Activated gamma-delta T cell (primary cell): ENCODE results near the gene MAP4K2.

Experiments used
- DNase-seq: peaks from one replicate; lab custom pipeline; 2025; lab: John Stamatoyannopoulos, UW

The MAP4K2 gene

GRCh38 chr11:64767344-64768299 lies 35.4 kb downstream of the MAP4K2 start:
- no peak for DNase-seq

- no peak for DNase-seq
Measured at GRCh38 chr11:64766881-64767280, 36.1 kb downstream of the MAP4K2 start.

DNA sequence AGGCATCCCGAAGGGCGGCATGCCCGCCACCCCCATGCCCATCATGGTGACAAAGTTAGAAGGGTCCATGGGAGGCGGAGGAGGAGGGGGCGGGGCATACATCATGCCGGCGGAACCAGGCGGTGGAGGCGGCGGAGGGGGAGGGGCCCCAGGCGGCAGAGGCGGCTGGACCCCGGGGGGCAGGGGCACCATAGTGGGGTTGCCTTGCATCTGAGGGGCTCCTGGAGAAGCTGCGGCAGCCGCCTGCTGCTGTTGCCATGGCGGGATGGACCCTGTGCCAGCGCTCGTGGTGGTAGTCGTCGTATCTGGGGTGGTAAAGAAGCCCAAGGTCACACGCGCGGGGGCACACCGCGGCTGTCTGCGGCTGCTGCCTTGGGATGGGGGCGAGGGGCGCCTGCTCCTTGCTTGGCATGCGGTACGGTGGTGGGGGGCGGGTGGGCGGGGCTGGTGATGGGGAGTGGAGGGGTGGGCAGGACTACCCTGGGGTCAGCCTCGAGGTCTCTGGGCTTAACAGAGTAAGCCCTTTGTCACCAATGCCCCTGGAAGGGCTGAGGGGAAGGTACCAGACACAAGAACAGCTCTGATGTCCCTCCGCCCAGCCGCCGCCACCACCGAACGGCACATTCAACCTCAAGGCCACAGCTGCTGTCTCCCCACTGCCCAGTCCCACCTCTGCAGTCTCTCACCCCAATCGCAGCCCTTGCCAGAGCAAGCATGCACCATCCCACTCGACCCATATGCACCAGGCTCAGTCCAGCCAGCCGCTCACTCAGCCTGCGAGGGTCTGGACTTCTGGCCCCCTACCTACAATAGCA lies 37.0 kb downstream of the MAP4K2 start:
- no peak for DNase-seq

- no peak for DNase-seq
Measured at GRCh38 chr11:64765291-64765850, 37.6 kb downstream of the MAP4K2 start.

- DNase-seq: no peak
Measured at GRCh38 chr11:64764753-64765152, 38.3 kb downstream of the MAP4K2 start.

DNA sequence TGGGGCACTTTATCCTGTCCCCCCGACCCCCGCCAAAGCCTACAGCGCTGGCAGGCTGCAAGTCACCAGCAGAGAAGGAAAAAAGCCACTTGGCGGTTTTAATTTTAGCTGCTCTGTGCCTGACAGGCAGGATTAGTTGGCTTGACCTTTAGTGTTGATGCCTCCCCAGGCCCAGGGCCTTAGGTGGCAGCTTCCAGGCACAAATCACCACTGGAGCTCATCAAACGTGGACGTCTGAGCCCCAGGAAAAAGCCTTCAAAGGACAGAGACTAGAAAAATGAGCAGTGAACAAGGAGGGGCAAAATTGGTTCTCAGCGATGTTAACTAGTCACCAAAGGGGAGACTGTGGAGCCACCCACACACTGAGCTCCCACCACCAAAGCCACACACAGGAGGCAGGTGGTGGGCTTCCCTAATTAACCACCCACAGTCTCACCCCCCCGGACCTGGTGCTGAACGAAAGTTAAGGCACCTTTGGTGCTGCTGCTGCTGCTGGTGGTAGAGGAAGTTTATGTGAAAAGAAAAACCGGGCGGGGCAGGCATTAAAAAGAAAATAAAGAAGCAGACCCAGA lies 38.9 kb downstream of the MAP4K2 start:
- no peak for DNase-seq

DNA sequence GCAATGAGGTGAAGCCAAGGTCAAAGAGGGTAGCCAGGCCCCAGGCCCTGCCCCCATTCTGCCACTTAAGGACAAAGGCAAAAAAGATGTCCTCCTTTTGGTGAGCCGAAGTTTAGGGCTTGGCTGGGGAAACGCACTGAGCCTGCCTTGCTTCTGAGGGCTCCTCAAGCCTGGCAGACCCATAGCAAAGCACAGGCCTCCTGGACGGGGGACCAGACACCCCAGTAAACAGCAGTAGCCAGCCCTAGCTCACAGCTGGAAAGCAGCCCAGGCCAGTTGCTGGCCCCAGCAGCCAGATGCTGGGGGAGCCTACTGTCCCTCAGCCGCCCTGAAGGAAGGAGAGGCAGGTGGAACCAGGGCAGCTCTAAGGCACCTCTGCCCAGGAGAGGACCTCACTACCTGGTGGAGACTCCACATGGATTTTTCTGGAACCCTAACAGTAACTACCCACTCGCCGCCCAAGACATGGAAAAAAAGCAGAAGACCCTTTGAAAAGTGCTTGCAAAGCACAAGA lies 39.4 kb downstream of the MAP4K2 start:
- DNase-seq: no peak

DNA sequence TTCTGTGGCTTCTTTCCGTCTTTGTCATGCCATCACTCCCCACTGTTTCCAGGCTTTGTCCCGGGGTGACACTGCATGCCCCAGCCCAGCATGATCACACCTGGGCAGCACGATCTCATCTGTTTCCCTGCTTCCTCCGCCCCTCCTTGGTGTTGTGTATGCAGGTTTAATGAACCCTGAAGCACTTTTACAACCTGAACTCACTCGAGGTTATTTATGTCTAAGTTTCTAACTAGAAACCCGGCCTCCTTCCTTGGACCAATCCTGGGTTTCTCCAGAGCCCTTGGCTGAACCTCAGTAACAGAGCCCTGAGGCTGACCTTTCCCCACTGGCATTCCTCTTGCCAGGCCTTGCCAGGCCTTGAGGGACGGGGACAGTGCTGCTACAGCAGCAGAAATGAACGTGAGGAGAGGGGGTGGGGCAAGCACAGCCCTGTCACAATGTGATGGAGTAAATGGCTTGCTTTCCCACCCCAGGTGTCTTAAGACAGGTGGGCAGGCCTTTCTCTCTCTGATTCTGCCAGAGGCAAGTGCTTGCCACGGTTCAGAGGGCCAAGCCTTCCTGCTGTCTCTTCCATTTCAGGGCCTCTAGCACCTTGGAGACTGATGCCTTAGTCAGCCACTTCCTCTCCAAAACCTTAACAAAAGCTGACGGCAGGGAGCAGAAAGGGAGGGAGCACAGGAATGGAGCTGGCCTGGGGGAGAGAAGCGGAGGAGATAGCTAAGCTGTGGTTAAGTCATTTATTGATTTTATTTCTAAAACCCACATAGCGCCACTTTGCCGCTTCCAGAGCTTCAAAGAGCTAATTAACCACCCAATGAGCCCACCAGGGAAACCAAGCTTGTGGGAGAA lies 40.1 kb downstream of the MAP4K2 start:
- DNase-seq: no peak

DNA sequence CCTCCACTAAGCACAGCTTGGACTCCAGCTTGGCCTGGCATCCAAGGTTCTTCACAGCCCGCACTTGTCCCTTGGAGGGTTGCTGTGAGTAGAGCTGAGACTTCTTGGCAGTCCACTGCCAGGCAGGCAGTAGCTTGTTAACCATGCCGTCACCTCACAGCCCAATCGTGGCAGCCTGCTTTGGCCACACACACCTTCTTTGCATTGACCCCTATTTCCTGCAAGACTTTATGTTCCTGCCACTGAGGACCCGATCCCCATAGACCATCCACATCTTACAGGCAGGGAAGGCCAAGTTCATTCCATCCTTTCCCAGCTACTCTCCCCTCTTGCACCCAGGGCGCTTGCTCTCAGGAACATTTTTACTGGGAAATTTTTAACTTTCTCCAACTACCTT lies 40.7 kb downstream of the MAP4K2 start:
- DNase-seq: no peak

DNA sequence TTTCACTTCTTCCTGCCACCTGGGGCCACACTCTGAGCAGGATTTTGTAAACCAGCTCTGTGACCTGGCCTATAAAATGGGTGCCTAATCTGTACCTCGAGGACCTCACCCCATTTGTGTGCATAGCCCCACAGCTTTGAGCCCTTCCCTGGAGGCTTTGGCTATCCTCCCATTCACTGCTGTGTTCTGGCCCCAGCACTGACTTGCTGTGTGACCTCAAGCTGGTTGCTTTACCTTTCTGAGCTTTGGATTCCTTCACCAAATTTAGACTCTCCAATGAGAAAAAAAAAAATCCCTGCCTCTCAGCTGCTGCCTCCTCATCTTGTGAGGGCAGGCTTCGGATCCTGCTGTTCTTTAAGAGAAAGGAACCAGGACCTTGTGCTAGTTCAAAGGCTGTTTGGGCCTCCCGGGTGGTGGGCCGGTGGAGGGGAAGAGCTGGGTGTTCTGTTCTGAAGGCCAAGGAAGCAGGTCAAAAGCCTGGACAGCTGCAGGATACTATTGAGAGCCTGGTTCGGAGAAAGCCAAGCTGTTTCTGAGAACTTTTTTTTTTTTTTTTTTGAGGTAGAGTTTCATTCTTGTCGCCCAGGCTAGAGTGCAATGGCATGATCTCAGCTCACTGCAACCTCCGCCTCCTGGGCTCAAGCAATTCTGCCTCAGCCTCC lies 42.1 kb downstream of the MAP4K2 start:
- no peak for DNase-seq

- no peak for DNase-seq
Measured at GRCh38 chr11:64759722-64760719, 43.0 kb downstream of the MAP4K2 start, which contains the start of gene PYGM. Gene PYGM, minus strand, starts transcription at chr11:64759974. Its CDS starts 76 bp downstream, at chr11:64759898.

DNA sequence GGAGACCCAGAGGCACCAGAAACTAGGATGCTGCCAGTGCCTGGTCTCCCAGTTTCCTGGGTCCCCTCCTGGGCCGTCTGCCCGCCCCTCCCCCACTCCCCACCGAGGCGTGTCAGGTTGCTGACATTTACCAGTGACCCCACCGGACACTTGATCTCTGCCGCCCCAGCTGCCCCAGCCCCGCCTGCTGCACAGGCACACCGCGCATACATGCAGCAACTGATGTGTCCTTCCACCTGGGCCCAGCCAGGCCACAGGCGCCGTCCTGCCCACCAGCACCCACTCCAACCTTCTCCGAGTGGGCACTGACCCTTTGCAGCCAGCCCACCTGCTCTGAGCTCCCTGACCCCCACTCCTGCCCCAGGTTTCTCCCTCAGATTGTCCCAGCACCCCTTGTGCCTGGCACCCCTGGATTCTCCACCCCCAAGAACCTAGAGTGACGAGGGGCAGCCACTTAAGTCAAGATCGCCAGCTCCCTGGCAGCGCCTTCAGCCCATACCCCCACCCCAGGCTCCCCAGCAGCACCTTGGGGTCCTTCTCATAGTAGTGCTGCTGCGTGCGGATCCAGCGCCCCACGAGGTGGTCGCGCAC lies 43.8 kb downstream of the MAP4K2 start:
- DNase-seq: no peak

- DNase-seq: no peak
Measured at GRCh38 chr11:64758330-64759079, 44.5 kb downstream of the MAP4K2 start.

DNA sequence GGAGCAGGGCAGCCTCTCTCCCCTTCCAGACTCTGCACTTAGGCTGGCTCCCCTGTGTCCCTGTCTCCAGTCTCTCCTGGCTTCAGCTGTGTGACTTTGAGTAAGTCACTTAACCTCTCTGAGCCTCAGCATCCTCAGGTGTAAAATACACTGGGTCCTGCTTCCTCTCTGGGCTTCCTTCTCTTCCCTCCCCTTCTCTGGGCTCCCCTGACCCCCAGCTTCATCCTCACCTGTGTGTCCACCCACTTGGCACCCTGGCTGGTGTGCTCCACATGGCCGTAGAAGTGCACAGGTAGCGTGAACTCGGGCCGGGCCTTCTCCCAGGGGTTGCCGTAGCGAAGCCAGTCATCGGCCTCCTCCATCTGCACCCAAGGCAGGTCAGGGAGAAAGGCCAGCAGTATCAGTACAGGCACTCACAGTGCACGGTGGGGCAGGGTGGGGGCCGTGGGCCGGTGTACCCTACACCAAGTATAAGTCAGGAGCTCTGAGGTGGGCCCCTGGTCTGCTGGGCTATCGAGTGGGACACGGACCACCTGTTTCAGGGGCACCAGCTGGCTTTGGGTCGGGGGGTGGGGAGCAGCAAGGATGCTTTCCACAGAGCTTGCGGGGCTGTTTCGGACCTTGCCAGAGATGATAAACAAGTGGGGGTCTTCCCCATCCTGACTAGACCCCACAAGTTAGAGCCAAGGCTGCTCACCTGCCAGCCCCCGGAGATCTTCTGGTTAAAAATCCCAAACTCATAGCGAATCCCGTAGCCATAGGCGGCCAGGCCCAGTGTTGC lies 45.3 kb downstream of the MAP4K2 start:
- DNase-seq: no peak

DNA sequence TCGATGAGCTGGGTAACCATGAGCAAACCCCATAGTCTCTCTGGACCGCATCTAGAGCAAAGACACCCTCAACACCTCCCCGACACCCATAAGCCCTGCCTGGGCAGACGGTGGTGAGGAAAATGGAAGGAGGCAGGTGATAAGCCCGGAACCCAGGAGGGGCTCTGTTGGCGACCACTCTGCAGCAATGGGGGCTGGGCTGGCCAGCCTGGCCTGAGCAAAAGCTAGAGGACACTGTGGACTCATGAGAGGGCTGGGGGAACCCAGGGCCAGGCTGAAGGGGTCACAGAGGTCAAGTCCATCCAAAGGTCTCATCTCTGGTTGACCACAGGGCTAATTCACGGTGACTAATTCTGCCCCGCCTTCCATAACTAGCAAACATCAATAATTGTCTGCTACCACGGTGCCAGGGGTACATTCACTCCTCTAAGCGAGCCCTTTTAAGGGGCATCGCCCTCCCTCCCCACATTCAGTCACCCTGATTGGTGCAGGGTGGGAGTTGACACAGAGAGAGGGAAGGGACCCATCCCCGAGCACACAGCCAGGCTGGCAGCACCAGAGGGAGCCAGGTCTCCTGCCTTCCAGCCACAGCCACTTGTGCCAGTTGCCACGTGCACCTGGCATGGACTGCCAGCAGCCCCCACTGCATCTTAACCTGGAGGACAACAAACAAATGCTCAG lies 47.2 kb downstream of the MAP4K2 start:
- no peak for DNase-seq

DNA sequence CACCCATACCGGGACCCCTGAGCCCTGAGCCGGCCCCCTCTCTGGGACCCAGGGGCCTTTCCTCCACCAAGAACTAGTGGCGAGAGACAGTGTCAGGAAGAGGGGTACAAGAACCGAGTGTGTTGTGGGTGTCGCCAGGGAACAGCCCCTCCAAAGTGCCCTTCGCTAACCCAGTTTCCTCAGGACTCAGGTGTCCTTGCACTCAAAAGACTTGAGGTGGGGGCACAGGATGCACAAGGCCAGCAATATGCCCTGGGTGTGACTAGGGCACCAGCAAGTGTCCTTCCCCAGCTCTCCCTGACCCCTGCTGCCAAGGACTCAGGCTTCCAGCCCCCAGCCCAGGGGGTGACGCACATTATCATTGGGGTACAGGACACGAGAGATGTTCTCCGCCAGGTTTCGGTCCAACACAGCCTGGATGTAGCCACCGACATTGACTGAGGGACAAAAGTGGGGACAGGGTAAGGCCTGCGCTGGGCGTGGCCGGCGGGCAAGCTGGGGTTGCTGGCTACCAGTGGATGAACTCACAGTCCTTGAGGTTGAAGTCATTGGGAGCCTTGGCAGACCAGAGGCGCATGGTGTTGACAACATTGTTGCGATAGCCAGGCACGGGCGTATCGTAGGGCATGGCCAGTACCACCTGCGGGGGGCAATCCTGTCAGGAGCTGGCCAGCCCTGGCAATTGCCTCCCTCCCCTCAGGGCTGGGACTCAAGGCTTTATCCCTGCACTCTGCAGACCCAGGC lies 47.9 kb downstream of the MAP4K2 start:
- no peak for DNase-seq
